HepG2 (cell line): ENCODE results near the gene HADHA. TPM values are rescaled to one million over a fixed set of nuclear protein-coding genes. Genes with fewer than 3 reads are reported as not detected.

ENCODE experiments used
- ARNT ChIP-seq: fragments of 450-650 bp; IDR thresholded peaks from 2 replicates; pipeline ENCODE4 v1.6.1; 2017
- DR1 ChIP-seq: sonication (generic); formaldehyde crosslinking; IDR thresholded peaks from 2 replicates; pipeline ENCODE4 v1.8.0; 2021; ENCODE audit warnings: mild to moderate bottlenecking, missing genetic modification reagents, inconsistent platforms
- GTF2F1 ChIP-seq: fragments of 150-350 bp; IDR thresholded peaks from 2 replicates; pipeline ENCODE4 v1.6.1; 2014; ENCODE audit warnings: low read length
- HNRNPL ChIP-seq: fragments of 200-400 bp; formaldehyde crosslinking; IDR thresholded peaks from 2 replicates; pipeline ENCODE4 v1.6.1; 2017; ENCODE audit warnings: mild to moderate bottlenecking, low read depth, low read length
- KDM2A ChIP-seq: sonication (generic); formaldehyde crosslinking; IDR thresholded peaks from 2 replicates; pipeline ENCODE4 v1.4.0; 2020; ENCODE audit warnings: low read depth, missing genetic modification reagents, borderline replicate concordance
- KDM6A ChIP-seq: IDR thresholded peaks from 2 replicates; pipeline ENCODE4 v1.6.1; 2016; ENCODE audit warnings: low read depth
- MIER3 ChIP-seq: IDR thresholded peaks from 2 replicates; pipeline ENCODE4 v1.6.1; 2016; ENCODE audit warnings: missing compliant biosample characterization, borderline replicate concordance
- NCOA2 ChIP-seq: sonication (generic); formaldehyde crosslinking; IDR thresholded peaks from 2 replicates; pipeline ENCODE4 v1.8.0; 2022; ENCODE audit warnings: inconsistent platforms
- PHF21A ChIP-seq: sonication (generic); formaldehyde crosslinking; IDR thresholded peaks from 2 replicates; pipeline ENCODE4 v1.5.0; 2020; ENCODE audit warnings: mild to moderate bottlenecking, missing genetic modification reagents
- REST ChIP-seq, 2 experiments: IDR thresholded peaks; 2 replicates each; pipeline ENCODE4 v1.6.1; 2011 to 2012; ENCODE audit warnings: low read length in 2 of 2, borderline replicate concordance in 1 of 2, low read depth in 1 of 2, mild to moderate bottlenecking in 1 of 2, moderate library complexity in 1 of 2
- SKIL ChIP-seq: sonication (generic); formaldehyde crosslinking; IDR thresholded peaks from 2 replicates; pipeline ENCODE4 v1.8.0; 2022; ENCODE audit warnings: missing genetic modification reagents, mild to moderate bottlenecking, moderate library complexity, borderline replicate concordance
- TMF1 ChIP-seq: sonication (generic); formaldehyde crosslinking; IDR thresholded peaks from 2 replicates; pipeline ENCODE4 v1.8.1; 2022; ENCODE audit warnings: low read depth, missing genetic modification reagents
- ZBTB39 ChIP-seq: sonication (generic); formaldehyde crosslinking; IDR thresholded peaks from 2 replicates; pipeline ENCODE4 v1.5.0; 2020; ENCODE audit warnings: missing genetic modification reagents
- ZFP82 ChIP-seq: sonication (generic); formaldehyde crosslinking; IDR thresholded peaks from 2 replicates; pipeline ENCODE4 v1.5.1; 2020; ENCODE audit warnings: mild to moderate bottlenecking, missing genetic modification reagents, borderline replicate concordance
- ZNF430 ChIP-seq: sonication (generic); formaldehyde crosslinking; IDR thresholded peaks from 2 replicates; pipeline ENCODE4 v1.9.0; 2021; ENCODE audit warnings: mild to moderate bottlenecking, missing genetic modification reagents
- ZNF746 ChIP-seq: sonication (generic); formaldehyde crosslinking; IDR thresholded peaks from 2 replicates; pipeline ENCODE4 v1.8.0; 2022; ENCODE audit warnings: mild to moderate bottlenecking, missing genetic modification reagents
- ZNF790 ChIP-seq: sonication (generic); formaldehyde crosslinking; IDR thresholded peaks from 2 replicates; pipeline ENCODE4 v1.8.0; 2022; ENCODE audit warnings: missing genetic modification reagents, mild to moderate bottlenecking, borderline replicate concordance
- polyA plus RNA-seq, 8 experiments: library from polyadenylated mRNA; depleted of rRNA in 3 of 8; stranded (reverse) in 7 of 8; unstranded in 1 of 8; fragments of >200 nt; fragmentation: Illumina TruSeq in 4 of 8; extraction: Trizol in 4 of 8; gene quantifications; 2 replicates each; pipeline versions ENCODE4 v1.2.1 to v1.2.3, GENCODE V29; 2011 to 2016; ENCODE audit warnings: low read depth in 4 of 8, missing spikeins in 1 of 8, mixed read lengths in 1 of 8; ENCODE audit not compliant: insufficient read depth in 1 of 8
- total RNA-seq, 5 experiments: library from RNA; depleted of rRNA; stranded (reverse); fragments of >200 nt; fragmentation: Illumina TruSeq; extraction: Trizol; gene quantifications; 2 replicates each; pipeline ENCODE4 v1.2.3, GENCODE V29; 2016; ENCODE audit warnings: low read depth in 1 of 5
- TF ChIP-seq, protein P1 (sequence below): sonication (generic); formaldehyde crosslinking; conservative IDR thresholded peaks from 2 replicates; pipeline ENCODE4 v1.8.0; 2022; ENCODE audit warnings: mild to moderate bottlenecking, moderate library complexity, missing genetic modification reagents

Gene HADHA
- total and polyA plus RNA-seq, 2 of the 13 experiments (the other 11 are each of a cell fraction or from before 2014, with no cell fraction given), result 102 to 270 TPM

DNA sequence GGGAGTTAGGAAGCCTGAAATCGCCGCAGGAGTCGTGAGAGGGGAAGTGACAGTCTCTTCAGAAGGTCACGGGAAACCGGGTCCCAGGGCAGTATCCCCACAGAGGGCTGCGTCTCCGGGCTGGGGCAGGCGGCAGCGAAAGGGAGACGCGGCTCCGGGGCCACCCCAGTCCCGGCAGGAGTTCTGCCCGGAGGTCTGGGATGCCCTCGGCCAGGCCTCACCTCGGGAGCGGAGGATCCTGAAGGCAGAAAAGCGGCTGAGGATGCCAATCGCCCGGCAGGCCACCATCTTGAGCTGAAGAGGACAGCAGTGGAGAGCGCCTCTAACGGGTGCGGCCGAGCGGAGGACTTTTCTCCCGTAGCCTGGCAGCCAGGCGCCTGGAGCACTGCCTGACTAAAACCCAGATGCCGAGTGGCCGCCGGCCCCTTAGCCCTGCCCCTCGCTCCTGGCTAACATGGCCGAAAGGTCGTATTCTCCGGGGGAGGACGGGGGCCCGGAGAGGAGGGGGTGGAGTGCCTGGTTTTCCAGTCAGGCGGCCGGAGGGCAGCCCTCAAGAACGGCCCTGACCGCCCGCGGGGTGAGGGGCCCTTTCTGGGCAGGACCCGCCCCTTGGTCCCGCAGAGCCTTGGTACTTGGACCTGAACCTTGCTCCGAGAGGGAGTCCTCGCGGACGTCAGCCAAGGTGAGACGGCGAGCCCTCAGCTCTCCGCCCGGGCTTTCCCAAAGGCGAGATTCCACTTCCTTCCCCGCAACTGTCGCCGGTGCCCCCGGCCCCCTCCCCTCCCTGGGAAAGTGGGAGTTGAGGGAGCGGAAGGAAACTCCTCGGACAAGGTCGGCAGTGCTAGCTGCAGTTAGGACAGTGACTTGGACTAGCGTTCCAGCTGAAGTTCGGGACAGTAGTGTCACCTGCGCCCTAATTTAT lies at the start of gene HADHA, which contains the start of gene HADHB (continued):
- TF ChIP-seq REST (IDR thresholded peaks at IDR 0.05; ENCODE audit: borderline replicate concordance in 1 of 2, low read depth in 1 of 2, low read length in 2 of 2), result peak in 1 of 2 experiments; percentile 78; a peak in 1 of 4 replicates
- TF ChIP-seq ZBTB39 (CRISPR knock-in tag), result peak; percentile 18; the same call in 1 of the 2 replicates
- no peak for TF ChIP-seq TMF1
- peak; percentile 93 for TF ChIP-seq KDM2A (CRISPR knock-in tag)
- peak; percentile 93 for TF ChIP-seq PHF21A
- peak; percentile 71; the same call in 1 of the 2 replicates for TF ChIP-seq KDM6A (CRISPR knock-in tag)
- peak; percentile 96; the same call in 1 of the 2 replicates for TF ChIP-seq ZFP82 (CRISPR knock-in tag)
- TF ChIP-seq GTF2F1, result peak; percentile 74; the same call in 1 of the 2 replicates
- TF ChIP-seq DR1 (CRISPR knock-in tag), result peak; percentile 94
- TF ChIP-seq MIER3 (CRISPR knock-in tag), result peak; percentile 82
- TF ChIP-seq ZNF746 (CRISPR knock-in tag), result 0 out of 2 replicates have a peak, but pooled peaks have one; percentile 75
- TF ChIP-seq ZNF790 (CRISPR knock-in tag), result no peak
- peak; percentile 75 for TF ChIP-seq ZNF430
- TF ChIP-seq, protein P1, sequence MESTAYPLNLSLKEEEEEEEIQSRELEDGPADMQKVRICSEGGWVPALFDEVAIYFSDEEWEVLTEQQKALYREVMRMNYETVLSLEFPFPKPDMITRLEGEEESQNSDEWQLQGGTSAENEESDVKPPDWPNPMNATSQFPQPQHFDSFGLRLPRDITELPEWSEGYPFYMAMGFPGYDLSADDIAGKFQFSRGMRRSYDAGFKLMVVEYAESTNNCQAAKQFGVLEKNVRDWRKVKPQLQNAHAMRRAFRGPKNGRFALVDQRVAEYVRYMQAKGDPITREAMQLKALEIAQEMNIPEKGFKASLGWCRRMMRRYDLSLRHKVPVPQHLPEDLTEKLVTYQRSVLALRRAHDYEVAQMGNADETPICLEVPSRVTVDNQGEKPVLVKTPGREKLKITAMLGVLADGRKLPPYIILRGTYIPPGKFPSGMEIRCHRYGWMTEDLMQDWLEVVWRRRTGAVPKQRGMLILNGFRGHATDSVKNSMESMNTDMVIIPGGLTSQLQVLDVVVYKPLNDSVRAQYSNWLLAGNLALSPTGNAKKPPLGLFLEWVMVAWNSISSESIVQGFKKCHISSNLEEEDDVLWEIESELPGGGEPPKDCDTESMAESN (CRISPR knock-in tag), result peak; percentile 85
- peak; percentile 69 for TF ChIP-seq SKIL (CRISPR knock-in tag)
- TF ChIP-seq NCOA2, result peak; percentile 84
- no peak for TF ChIP-seq ARNT
- TF ChIP-seq HNRNPL, result peak; percentile 62
